ENCODE data around the gene ECT2L. TPM values are rescaled to one million over a fixed set of nuclear protein-coding genes. Genes with fewer than 3 reads are reported as not detected.

Gene ECT2L
- total RNA-seq, 1 experiment from 2014 or later, result not detected

DNA sequence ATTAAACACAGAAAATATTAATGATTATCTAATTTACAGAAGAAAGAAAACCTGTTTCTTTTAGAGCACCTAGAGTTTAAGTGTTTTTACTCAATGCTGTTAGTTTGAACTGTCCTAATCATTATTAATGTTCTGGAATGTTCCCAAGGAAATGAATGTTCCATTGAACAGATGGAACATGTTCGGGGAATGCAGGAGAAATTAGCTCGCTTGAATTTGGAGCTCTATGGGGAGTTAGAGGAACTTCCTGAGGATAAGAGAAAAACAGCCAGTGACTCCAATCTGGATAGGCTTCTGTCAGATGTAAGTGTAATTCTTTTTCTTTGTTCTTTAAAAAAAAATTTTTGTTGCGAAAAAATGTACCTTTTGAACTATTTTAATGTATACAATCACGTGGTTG, 10.8 kb upstream of the ECT2L start:
- H3K4me3 Mint-ChIP-seq, result no peak overlapping the region
- no peak overlapping the region for H2BK120ac ChIP-seq (ENCODE audit: low read depth, low read length, poor library complexity, severe bottlenecking)
- no peak overlapping the region for H3K9ac ChIP-seq (ENCODE audit: extremely low read depth, insufficient read length, low read length)
- no peaks in the 10 kb centered on the region for H3K23me2 ChIP-seq (ENCODE audit: insufficient read length, low read depth, low read length, poor library complexity, severe bottlenecking)
- no peaks in the 10 kb centered on the region for H3K9me3 ChIP-seq (ENCODE audit: control insufficient read depth, low read depth, low read length)
- no peak overlapping the region for H3K27ac ChIP-seq (ENCODE audit: insufficient read length, low read depth, low read length)
- no peak overlapping the region for H2AFZ ChIP-seq (ENCODE audit: low read length)
- H3K56ac ChIP-seq (ENCODE audit: insufficient read length, low read depth, low read length), result no peak overlapping the region
- H2AK5ac ChIP-seq (ENCODE audit: insufficient read length, low read length), result no peak overlapping the region
- no peak overlapping the region for H4K5ac ChIP-seq (ENCODE audit: insufficient read length, low read depth, low read length)
- H3K27ac Mint-ChIP-seq, result no peak overlapping the region
- H3K14ac ChIP-seq (ENCODE audit: insufficient read depth, low read length), result no peak overlapping the region
- no peak overlapping the region for H3K18ac ChIP-seq (ENCODE audit: insufficient read length, low read depth, low read length)
- no peak overlapping the region for H3K4ac ChIP-seq (ENCODE audit: low read depth, low read length)
- no peak for DNase-seq
- H2BK20ac ChIP-seq (ENCODE audit: low read depth, low read length, poor library complexity, severe bottlenecking), result no peak overlapping the region
- no peaks in the 10 kb centered on the region for H3K4me1 ChIP-seq (ENCODE audit: insufficient read depth, low read length)
- H4K91ac ChIP-seq (ENCODE audit: insufficient read length, low read depth, low read length), result no peak overlapping the region
- H3K4me1 Mint-ChIP-seq, result no peaks in the 10 kb centered on the region
- no peaks in the 10 kb centered on the region for H3K9me3 Mint-ChIP-seq
- no peaks in the 10 kb centered on the region for H3K79me1 ChIP-seq (ENCODE audit: insufficient read depth, low read depth, low read length, poor library complexity, severe bottlenecking)
- no peaks in the 10 kb centered on the region for H3K27me3 Mint-ChIP-seq (ENCODE audit: low read depth)
- H3K27me3 ChIP-seq (ENCODE audit: insufficient read depth, low read length), result no peaks in the 10 kb centered on the region
- H4K20me1 ChIP-seq (ENCODE audit: control insufficient read depth, insufficient read depth, insufficient read length), result no peaks in the 10 kb centered on the region
- H2BK15ac ChIP-seq (ENCODE audit: low read depth, low read length), result no peak overlapping the region
- H2BK5ac ChIP-seq (ENCODE audit: insufficient read length, low read length), result no peak overlapping the region
- TF ChIP-seq, protein P1, sequence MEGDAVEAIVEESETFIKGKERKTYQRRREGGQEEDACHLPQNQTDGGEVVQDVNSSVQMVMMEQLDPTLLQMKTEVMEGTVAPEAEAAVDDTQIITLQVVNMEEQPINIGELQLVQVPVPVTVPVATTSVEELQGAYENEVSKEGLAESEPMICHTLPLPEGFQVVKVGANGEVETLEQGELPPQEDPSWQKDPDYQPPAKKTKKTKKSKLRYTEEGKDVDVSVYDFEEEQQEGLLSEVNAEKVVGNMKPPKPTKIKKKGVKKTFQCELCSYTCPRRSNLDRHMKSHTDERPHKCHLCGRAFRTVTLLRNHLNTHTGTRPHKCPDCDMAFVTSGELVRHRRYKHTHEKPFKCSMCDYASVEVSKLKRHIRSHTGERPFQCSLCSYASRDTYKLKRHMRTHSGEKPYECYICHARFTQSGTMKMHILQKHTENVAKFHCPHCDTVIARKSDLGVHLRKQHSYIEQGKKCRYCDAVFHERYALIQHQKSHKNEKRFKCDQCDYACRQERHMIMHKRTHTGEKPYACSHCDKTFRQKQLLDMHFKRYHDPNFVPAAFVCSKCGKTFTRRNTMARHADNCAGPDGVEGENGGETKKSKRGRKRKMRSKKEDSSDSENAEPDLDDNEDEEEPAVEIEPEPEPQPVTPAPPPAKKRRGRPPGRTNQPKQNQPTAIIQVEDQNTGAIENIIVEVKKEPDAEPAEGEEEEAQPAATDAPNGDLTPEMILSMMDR (conservative IDR thresholded peaks at IDR 0.05), result no peak
- no peaks in the 10 kb centered on the region for H3K79me2 ChIP-seq (ENCODE audit: insufficient read depth, low read length)
- no peak overlapping the region for H4K8ac ChIP-seq (replicated peaks; ENCODE audit: insufficient read length, low read depth, low read length)
- no CpG with 5 or more reads among the region's 4 CpGs for WGBS (ENCODE audit: extremely low coverage, insufficient read length, low lambda C conversion rate)
- H3T11ph ChIP-seq (ENCODE audit: low read length), result no peak overlapping the region
- H3K23ac ChIP-seq (ENCODE audit: insufficient read length, low read depth, low read length), result no peak overlapping the region
- no peaks in the 10 kb centered on the region for H3K36me3 Mint-ChIP-seq (ENCODE audit: insufficient read depth in 1 of 3, low read depth in 3 of 3)
- no peak overlapping the region for H2BK12ac ChIP-seq (ENCODE audit: insufficient read length, low read depth, low read length)
- no peak overlapping the region for H3K4me2 ChIP-seq (ENCODE audit: insufficient read depth, insufficient read length, low read length)
